Measurements from ENCODE around the gene SPACA9. TPM values are rescaled to one million over a fixed set of nuclear protein-coding genes. Genes with fewer than 3 reads are reported as not detected.

The SPACA9 gene
- total RNA-seq, 1 donor from 2014 or later: 1.2 TPM

- no peaks in the 10 kb centered on the region for H3K4me1 Mint-ChIP-seq
- H3K9me3 Mint-ChIP-seq: no peaks in the 10 kb centered on the region
- no peak overlapping the region for H3K4me3 Mint-ChIP-seq
- ChIA-PET POLR2A (interaction anchor here (0.7 kb wide), 1 partner anchor 21 kb away, joined by 3 read pairs; no protein-coding TSS in a partner anchor), CTCF (interaction anchor here (0.6 to 1.5 kb wide), 2 partner anchors 21 to 658 kb away, joined by 3 read pairs; no protein-coding TSS in a partner anchor)
- intact Hi-C loops (cut with micrococcal nuclease): no loop called here
- ATAC-seq (ENCODE audit: low read depth) (no peak), DNase-seq (no peak)
- no peak overlapping the region for H3K27ac Mint-ChIP-seq
- TF ChIP-seq, protein P1, sequence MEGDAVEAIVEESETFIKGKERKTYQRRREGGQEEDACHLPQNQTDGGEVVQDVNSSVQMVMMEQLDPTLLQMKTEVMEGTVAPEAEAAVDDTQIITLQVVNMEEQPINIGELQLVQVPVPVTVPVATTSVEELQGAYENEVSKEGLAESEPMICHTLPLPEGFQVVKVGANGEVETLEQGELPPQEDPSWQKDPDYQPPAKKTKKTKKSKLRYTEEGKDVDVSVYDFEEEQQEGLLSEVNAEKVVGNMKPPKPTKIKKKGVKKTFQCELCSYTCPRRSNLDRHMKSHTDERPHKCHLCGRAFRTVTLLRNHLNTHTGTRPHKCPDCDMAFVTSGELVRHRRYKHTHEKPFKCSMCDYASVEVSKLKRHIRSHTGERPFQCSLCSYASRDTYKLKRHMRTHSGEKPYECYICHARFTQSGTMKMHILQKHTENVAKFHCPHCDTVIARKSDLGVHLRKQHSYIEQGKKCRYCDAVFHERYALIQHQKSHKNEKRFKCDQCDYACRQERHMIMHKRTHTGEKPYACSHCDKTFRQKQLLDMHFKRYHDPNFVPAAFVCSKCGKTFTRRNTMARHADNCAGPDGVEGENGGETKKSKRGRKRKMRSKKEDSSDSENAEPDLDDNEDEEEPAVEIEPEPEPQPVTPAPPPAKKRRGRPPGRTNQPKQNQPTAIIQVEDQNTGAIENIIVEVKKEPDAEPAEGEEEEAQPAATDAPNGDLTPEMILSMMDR (IDR thresholded peaks at IDR 0.05): no peak
- H3K36me3 Mint-ChIP-seq (ENCODE audit: low read depth): peaks cover 88% of the 10 kb centered on the region
- no peaks in the 10 kb centered on the region for H3K27me3 Mint-ChIP-seq
These were observed 44.7 kb downstream of the SPACA9 start for GRCh38 chr9:132923346-132923902.

DNA sequence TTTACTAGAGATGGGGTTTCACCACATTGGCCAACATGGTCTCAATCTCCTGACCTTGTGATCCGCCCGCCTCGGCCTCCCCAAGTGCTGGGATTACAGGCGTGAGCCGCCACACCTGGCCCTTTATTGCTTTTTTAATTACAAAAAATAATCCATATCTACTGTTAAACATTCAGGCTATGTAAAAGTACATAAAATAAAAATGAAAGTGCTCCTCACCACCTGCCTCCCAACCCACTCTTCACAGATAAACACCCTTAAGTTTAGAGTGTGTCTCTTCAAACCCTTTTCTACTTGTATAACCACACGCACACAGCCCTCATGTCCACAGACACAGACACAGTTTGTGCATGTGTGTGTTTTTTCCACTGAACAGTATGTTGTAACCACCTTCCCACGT lies 49.0 kb downstream of the SPACA9 start:
- Mint-ChIP-seq H3K27ac (no peak overlapping the region), H3K4me1 (no peaks in the 10 kb centered on the region), H3K27me3 (no peaks in the 10 kb centered on the region), H3K4me3 (no peak overlapping the region), H3K9me3 (no peaks in the 10 kb centered on the region), H3K36me3 (ENCODE audit: low read depth) (peaks cover 81% of the 10 kb centered on the region)
- intact Hi-C loops (cut with micrococcal nuclease): no loop called here
- no peak for DNase-seq
- TF ChIP-seq, protein P1 (IDR thresholded peaks at IDR 0.05): no peak
- ChIA-PET POLR2A (no interaction called here), CTCF (no interaction called here)
- no peak for ATAC-seq (ENCODE audit: low read depth)

DNA sequence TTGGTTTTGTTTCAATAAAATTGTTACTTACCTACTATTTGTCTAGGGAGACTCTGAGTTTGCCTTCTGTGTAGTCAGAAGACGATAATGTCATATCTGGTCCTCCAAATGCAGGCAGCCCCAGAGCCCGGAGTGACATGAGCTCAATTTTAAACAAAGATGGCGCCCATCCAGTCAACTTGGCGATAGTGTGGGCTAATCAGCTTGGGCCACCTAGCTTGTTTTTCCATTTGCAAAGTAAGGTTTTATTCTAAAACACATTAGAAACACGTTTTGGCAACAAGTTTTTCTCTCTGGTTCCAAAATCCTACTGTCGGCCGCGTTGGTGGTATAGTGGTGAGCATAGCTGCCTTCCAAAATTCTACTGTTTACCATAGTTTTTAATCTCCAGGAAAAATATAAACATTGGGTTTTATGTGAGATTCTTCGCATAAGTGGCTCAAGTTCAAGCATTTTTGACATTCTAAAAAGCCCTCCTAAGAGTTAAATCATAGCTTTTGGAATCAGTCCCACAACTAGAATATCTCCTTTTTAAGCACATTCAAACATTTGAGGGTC lies 52.6 kb downstream of the SPACA9 start:
- POLR2A ChIA-PET: interaction anchor here (0.7 kb wide), 1 partner anchor 13 kb away, joined by 3 read pairs; the partner anchor contains the start of gene TSC1

DNA sequence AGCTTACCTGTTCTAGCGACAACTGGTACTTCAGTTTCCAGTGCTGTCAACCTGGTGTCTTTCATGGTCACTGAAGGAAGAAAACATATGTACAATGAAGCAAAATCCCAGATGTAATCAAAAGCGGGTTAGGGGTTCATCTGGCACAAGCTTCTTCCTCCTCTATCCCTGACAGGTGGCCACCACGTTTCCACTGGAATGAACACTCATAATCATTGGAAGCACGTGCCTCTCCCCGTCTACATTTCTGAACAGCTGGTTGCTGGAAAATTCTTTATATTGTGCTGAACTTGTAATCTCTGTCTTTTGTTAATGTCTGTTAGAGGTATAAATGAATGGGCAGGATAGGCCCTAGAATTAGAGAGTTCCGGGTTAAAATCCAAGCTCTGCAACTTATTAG lies 56.3 kb downstream of the SPACA9 start:
- CTCF ChIA-PET: no interaction called here
- POLR2A ChIA-PET: interaction anchor here (0.6 kb wide), 1 partner anchor 250 kb away, joined by 11 read pairs; no protein-coding TSS in a partner anchor
- no peak overlapping the region for H3K4me3 Mint-ChIP-seq
- TF ChIP-seq, protein P1 (IDR thresholded peaks at IDR 0.05): no peak
- ATAC-seq (ENCODE audit: low read depth) (no peak), DNase-seq (no peak)
- peaks cover 45% of the 10 kb centered on the region for H3K36me3 Mint-ChIP-seq (ENCODE audit: low read depth)
- no peak overlapping the region for H3K27ac Mint-ChIP-seq
- intact Hi-C loops (cut with micrococcal nuclease): no loop called here
- H3K27me3 Mint-ChIP-seq: no peaks in the 10 kb centered on the region
- H3K4me1 Mint-ChIP-seq: no peaks in the 10 kb centered on the region
- no peaks in the 10 kb centered on the region for H3K9me3 Mint-ChIP-seq

More for the DNA sequence above, 52.6 kb downstream of the SPACA9 start:
- Mint-ChIP-seq H3K4me1 (no peaks in the 10 kb centered on the region), H3K36me3 (ENCODE audit: low read depth) (peaks cover 73% of the 10 kb centered on the region), H3K27ac (no peak overlapping the region), H3K9me3 (no peaks in the 10 kb centered on the region), H3K27me3 (no peaks in the 10 kb centered on the region), H3K4me3 (no peak overlapping the region)
- intact Hi-C loops (cut with micrococcal nuclease): no loop called here
- TF ChIP-seq, protein P1 (IDR thresholded peaks at IDR 0.05): no peak
- DNase-seq (no peak), ATAC-seq (ENCODE audit: low read depth) (no peak)
- CTCF ChIA-PET: no interaction called here

DNA sequence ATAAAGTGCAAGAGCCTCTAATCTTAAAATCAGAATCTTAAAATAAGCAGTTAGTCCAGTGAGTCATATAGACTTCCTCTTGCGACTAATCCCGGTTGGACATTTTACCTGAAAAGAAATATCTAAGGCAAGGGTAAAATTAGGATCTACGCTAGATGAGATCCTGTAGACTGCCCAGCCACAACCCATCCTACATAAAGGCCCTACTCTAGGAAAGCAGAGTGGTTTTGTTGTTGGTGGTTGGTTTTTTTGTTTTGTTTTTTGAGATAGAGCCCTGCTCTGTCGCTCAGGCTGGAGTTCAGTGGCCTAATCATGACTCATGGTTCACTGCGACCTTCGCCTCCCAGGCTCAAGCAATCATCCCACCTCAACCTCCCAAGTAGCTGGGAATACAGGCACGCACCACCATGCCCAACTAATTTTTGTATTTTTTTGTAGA lies 58.8 kb downstream of the SPACA9 start:
- Mint-ChIP-seq H3K9me3 (no peaks in the 10 kb centered on the region), H3K4me3 (no peak overlapping the region), H3K4me1 (peaks cover 5% of the 10 kb centered on the region), H3K36me3 (ENCODE audit: low read depth) (peaks cover 26% of the 10 kb centered on the region), H3K27me3 (no peaks in the 10 kb centered on the region), H3K27ac (no peak overlapping the region)
- ATAC-seq (ENCODE audit: low read depth): no peak
- POLR2A ChIA-PET: no interaction called here
- no peak for DNase-seq
- CTCF ChIA-PET: no interaction called here
- intact Hi-C loops (cut with micrococcal nuclease): no loop called here
- TF ChIP-seq, protein P1 (IDR thresholded peaks at IDR 0.05): no peak

Measured in activated B cell treated with CpG ODN at 0.5 μM for 24 hours (primary cell).